Liver (tissue), 9 donors: ENCODE data around the gene ZNF555. TPM values are rescaled to one million over a fixed set of nuclear protein-coding genes. Genes with fewer than 3 reads are reported as not detected.

Experiments
- DNase-seq: peaks from one replicate; pipeline ENCODE4 v3.0.0-alpha.2; 2017; ENCODE audit warnings: low spot score
- H3K27ac ChIP-seq, 2 donors: one replicate each; pipeline ENCODE4 v1.7.0; 2013; ENCODE audit warnings: inconsistent platforms in 2 of 2, low read length in 2 of 2, control low read depth in 1 of 2, low read depth in 1 of 2, mild to moderate bottlenecking in 1 of 2
- H3K27me3 ChIP-seq, 4 donors: one replicate each; pipeline versions ENCODE4 v1.6.1 to v1.7.0; 2013; ENCODE audit warnings: low read length in 3 of 4, inconsistent platforms in 1 of 4, mild to moderate bottlenecking in 1 of 4, moderate library complexity in 1 of 4; ENCODE audit not compliant: control insufficient read depth in 4 of 4, insufficient read depth in 4 of 4
- H3K36me3 ChIP-seq, 4 donors: one replicate each; pipeline versions ENCODE4 v1.6.1 to v1.7.0; 2013; ENCODE audit warnings: low read length in 3 of 4, mild to moderate bottlenecking in 3 of 4, low read depth in 1 of 4, moderate library complexity in 1 of 4; ENCODE audit not compliant: control insufficient read depth in 4 of 4, insufficient read depth in 3 of 4
- H3K4me1 ChIP-seq, 4 donors: one replicate each; pipeline versions ENCODE4 v1.6.1 to v1.7.0; 2013; ENCODE audit warnings: low read length in 3 of 4, mild to moderate bottlenecking in 3 of 4, moderate library complexity in 1 of 4; ENCODE audit not compliant: control insufficient read depth in 4 of 4, insufficient read depth in 4 of 4
- H3K4me3 ChIP-seq, 3 donors: one replicate each; pipeline versions ENCODE4 v1.6.1 to v1.7.0; 2013; ENCODE audit warnings: low read length in 3 of 3, control low read depth in 1 of 3, low read depth in 1 of 3, mild to moderate bottlenecking in 1 of 3
- H3K9ac ChIP-seq, 2 donors: one replicate each; pipeline ENCODE4 v1.7.0; 2013; ENCODE audit warnings: low read length in 2 of 2, mild to moderate bottlenecking in 2 of 2, moderate library complexity in 2 of 2, control low read depth in 1 of 2, low read depth in 1 of 2
- H3K9me3 ChIP-seq, 4 donors: one replicate each; pipeline versions ENCODE4 v1.6.1 to v1.7.0; 2013; ENCODE audit warnings: low read length in 3 of 4; ENCODE audit not compliant: control insufficient read depth in 4 of 4
- EGR1 ChIP-seq, 2 donors: IDR thresholded peaks; 2 replicates each; pipeline ENCODE4 v1.6.1; 2016 to 2018; ENCODE audit warnings: antibody characterized with exemption in 2 of 2, low read depth in 2 of 2
- FOXA1 ChIP-seq: IDR thresholded peaks from 2 replicates; pipeline ENCODE4 v1.6.1; 2016; ENCODE audit warnings: antibody characterized with exemption
- FOXA2 ChIP-seq: IDR thresholded peaks from 2 replicates; pipeline ENCODE4 v1.6.1; 2016; ENCODE audit warnings: antibody characterized with exemption
- GABPA ChIP-seq, 2 donors: IDR thresholded peaks in 1 of 2; conservative IDR thresholded peaks in 1 of 2; 2 replicates each; pipeline ENCODE4 v1.6.1; 2016; ENCODE audit warnings: antibody characterized with exemption in 2 of 2, mild to moderate bottlenecking in 1 of 2, moderate library complexity in 1 of 2
- HNF4A ChIP-seq, 2 donors: conservative IDR thresholded peaks; 2 replicates each; pipeline ENCODE4 v1.6.1; 2016; ENCODE audit warnings: antibody characterized with exemption in 2 of 2, mild to moderate bottlenecking in 2 of 2
- HNF4G ChIP-seq: IDR thresholded peaks from 2 replicates; pipeline ENCODE4 v1.6.1; 2016; ENCODE audit warnings: antibody characterized with exemption
- JUND ChIP-seq, 2 donors: IDR thresholded peaks; 2 replicates each; pipeline ENCODE4 v1.6.1; 2016; ENCODE audit warnings: antibody characterized with exemption in 2 of 2
- NR2F2 ChIP-seq: IDR thresholded peaks from 2 replicates; pipeline ENCODE4 v1.6.1; 2016; ENCODE audit warnings: antibody characterized with exemption
- RXRA ChIP-seq, 2 donors: IDR thresholded peaks; 2 replicates each; pipeline ENCODE4 v1.6.1; 2017 to 2018; ENCODE audit warnings: antibody characterized with exemption in 2 of 2, mild to moderate bottlenecking in 1 of 2
- SP1 ChIP-seq: IDR thresholded peaks from 2 replicates; pipeline ENCODE4 v1.6.1; 2018; ENCODE audit warnings: antibody characterized with exemption, mild to moderate bottlenecking
- TAF1 ChIP-seq: conservative IDR thresholded peaks from 2 replicates; pipeline ENCODE4 v1.6.1; 2016; ENCODE audit warnings: antibody characterized with exemption, mild to moderate bottlenecking
- YY1 ChIP-seq: IDR thresholded peaks from 2 replicates; pipeline ENCODE4 v1.6.1; 2016; ENCODE audit warnings: antibody characterized with exemption, mild to moderate bottlenecking
- WGBS: extraction: QIAGEN DNeasy Blood & Tissue Kit; methylation state at CpG from one replicate; pipeline ENCODE4 v1.1.7; 2013; 5-methylcytosine and 5-hydroxymethylcytosine counted together
- polyA plus RNA-seq, 2 donors: library from polyadenylated mRNA; stranded (reverse) in 1 of 2; unstranded in 1 of 2; fragments of 200-250 nt in 1 of 2; fragments of >200 nt in 1 of 2; fragmentation: Nextera tagmentation in 1 of 2; extraction: Ambion mirVana in 1 of 2; gene quantifications; one replicate each; pipeline versions ENCODE4 v1.2.1 to v1.2.3, GENCODE V29; 2013 to 2015
- total RNA-seq, 2 donors: library from RNA; depleted of rRNA; stranded (reverse); fragments of >200 nt; gene quantifications; one replicate each; pipeline ENCODE4 v1.2.3, GENCODE V29; 2014
- TF ChIP-seq, protein P1 (sequence below): fragments of 150-350 bp; IDR thresholded peaks from 2 replicates; pipeline ENCODE4 v1.5.1; 2017; ENCODE audit warnings: improper control_type of control experiment, low read depth, low read length; ENCODE audit not compliant: missing input control
- TF ChIP-seq, protein P2 (sequence below): IDR thresholded peaks from 2 replicates; pipeline ENCODE4 v1.6.1; 2016; ENCODE audit warnings: antibody characterized with exemption, mild to moderate bottlenecking
- TF ChIP-seq, protein P3 (sequence below): IDR thresholded peaks from 2 replicates; pipeline ENCODE4 v1.6.1; 2016; ENCODE audit warnings: antibody characterized with exemption
- TF ChIP-seq, protein P4 (sequence below): IDR thresholded peaks from 2 replicates; pipeline ENCODE4 v1.6.1; 2016; ENCODE audit warnings: antibody characterized with exemption
- TF ChIP-seq, protein P5 (sequence below): IDR thresholded peaks from 2 replicates; pipeline ENCODE4 v1.6.1; 2016; ENCODE audit warnings: antibody characterized with exemption
- donor health status: healthy.
- donor health status: healthy.
- donor health status: healthy.
- donor health status: healthy.
- donor health status: healthy.

The ZNF555 gene
- total and polyA plus RNA-seq, 4 donors, result 1.3 to 2.8 (median 2.2) TPM

DNA sequence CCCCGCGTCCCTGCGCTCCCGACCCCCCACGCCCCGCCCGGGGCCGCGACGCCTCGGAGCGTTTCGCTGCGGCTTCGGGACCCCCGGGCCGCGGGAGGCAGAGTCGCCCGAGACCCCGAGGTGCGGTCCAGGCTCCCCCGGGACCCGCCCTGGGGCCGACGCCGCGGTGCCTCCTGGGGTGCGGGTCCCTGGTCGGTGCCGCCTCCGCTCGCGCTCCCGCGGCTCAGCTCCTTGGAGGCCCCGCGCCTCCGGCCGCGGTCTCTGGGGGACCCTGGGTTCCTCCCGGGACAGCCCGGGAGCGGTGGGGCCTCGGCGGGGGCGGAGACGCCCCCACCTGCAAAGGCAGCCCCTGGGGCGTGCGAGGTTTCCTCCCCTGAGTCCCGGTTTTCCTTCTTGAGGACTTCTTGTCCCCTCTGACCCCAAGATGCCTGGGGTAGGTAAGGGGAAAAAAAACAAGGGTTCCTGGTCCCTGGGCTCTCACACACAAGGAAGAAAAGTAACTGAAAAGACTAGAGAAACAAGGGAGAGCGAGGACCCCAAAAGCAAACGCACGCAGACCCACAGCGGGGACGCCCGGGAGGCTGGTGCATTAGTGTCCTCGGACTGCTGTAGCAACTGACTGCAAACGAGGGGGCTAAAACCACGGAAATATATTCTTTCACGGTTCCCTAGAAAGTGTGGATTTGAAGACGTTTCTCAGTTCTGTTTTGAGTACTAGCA lies 740 bp downstream of the ZNF555 start:
- Histone ChIP-seq H3K27me3 (no peaks in the 10 kb centered on the region), H3K9me3 (peaks cover 4 to 13% (median 9%) of the 10 kb centered on the region in 4 donors), H3K27ac (no peak overlapping the region), H3K4me3 (peak overlapping the region; percentile 74 to 97 (median 82)), H3K9ac (no peak overlapping the region), H3K4me1 (peaks cover 0 to 6% (median 3%) of the 10 kb centered on the region in 4 donors), H3K36me3 (peaks cover under 1 to 6% (median 3%) of the 10 kb centered on the region in 4 donors)
- DNase-seq, result no peak
- TF ChIP-seq HNF4G, result no peak
- TF ChIP-seq EGR1 (IDR thresholded peaks at IDR 0.05; ENCODE audit: low read depth in 2 of 2), result no peak
- TF ChIP-seq, protein P1, sequence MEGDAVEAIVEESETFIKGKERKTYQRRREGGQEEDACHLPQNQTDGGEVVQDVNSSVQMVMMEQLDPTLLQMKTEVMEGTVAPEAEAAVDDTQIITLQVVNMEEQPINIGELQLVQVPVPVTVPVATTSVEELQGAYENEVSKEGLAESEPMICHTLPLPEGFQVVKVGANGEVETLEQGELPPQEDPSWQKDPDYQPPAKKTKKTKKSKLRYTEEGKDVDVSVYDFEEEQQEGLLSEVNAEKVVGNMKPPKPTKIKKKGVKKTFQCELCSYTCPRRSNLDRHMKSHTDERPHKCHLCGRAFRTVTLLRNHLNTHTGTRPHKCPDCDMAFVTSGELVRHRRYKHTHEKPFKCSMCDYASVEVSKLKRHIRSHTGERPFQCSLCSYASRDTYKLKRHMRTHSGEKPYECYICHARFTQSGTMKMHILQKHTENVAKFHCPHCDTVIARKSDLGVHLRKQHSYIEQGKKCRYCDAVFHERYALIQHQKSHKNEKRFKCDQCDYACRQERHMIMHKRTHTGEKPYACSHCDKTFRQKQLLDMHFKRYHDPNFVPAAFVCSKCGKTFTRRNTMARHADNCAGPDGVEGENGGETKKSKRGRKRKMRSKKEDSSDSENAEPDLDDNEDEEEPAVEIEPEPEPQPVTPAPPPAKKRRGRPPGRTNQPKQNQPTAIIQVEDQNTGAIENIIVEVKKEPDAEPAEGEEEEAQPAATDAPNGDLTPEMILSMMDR, result no peak
- TF ChIP-seq, protein P2, sequence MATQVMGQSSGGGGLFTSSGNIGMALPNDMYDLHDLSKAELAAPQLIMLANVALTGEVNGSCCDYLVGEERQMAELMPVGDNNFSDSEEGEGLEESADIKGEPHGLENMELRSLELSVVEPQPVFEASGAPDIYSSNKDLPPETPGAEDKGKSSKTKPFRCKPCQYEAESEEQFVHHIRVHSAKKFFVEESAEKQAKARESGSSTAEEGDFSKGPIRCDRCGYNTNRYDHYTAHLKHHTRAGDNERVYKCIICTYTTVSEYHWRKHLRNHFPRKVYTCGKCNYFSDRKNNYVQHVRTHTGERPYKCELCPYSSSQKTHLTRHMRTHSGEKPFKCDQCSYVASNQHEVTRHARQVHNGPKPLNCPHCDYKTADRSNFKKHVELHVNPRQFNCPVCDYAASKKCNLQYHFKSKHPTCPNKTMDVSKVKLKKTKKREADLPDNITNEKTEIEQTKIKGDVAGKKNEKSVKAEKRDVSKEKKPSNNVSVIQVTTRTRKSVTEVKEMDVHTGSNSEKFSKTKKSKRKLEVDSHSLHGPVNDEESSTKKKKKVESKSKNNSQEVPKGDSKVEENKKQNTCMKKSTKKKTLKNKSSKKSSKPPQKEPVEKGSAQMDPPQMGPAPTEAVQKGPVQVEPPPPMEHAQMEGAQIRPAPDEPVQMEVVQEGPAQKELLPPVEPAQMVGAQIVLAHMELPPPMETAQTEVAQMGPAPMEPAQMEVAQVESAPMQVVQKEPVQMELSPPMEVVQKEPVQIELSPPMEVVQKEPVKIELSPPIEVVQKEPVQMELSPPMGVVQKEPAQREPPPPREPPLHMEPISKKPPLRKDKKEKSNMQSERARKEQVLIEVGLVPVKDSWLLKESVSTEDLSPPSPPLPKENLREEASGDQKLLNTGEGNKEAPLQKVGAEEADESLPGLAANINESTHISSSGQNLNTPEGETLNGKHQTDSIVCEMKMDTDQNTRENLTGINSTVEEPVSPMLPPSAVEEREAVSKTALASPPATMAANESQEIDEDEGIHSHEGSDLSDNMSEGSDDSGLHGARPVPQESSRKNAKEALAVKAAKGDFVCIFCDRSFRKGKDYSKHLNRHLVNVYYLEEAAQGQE, result no peak
- no peak for TF ChIP-seq YY1
- TF ChIP-seq NR2F2, result no peak
- TF ChIP-seq HNF4A (conservative IDR thresholded peaks at IDR 0.05), result no peak
- no peak for TF ChIP-seq JUND (IDR thresholded peaks at IDR 0.05)
- TF ChIP-seq, protein P3, sequence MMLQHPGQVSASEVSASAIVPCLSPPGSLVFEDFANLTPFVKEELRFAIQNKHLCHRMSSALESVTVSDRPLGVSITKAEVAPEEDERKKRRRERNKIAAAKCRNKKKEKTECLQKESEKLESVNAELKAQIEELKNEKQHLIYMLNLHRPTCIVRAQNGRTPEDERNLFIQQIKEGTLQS, result no peak
- TF ChIP-seq FOXA2, result no peak
- TF ChIP-seq, protein P4, sequence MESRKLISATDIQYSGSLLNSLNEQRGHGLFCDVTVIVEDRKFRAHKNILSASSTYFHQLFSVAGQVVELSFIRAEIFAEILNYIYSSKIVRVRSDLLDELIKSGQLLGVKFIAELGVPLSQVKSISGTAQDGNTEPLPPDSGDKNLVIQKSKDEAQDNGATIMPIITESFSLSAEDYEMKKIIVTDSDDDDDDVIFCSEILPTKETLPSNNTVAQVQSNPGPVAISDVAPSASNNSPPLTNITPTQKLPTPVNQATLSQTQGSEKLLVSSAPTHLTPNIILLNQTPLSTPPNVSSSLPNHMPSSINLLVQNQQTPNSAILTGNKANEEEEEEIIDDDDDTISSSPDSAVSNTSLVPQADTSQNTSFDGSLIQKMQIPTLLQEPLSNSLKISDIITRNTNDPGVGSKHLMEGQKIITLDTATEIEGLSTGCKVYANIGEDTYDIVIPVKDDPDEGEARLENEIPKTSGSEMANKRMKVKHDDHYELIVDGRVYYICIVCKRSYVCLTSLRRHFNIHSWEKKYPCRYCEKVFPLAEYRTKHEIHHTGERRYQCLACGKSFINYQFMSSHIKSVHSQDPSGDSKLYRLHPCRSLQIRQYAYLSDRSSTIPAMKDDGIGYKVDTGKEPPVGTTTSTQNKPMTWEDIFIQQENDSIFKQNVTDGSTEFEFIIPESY, result no peak
- no peak for TF ChIP-seq SP1
- TF ChIP-seq TAF1, result no peak
- TF ChIP-seq, protein P5, sequence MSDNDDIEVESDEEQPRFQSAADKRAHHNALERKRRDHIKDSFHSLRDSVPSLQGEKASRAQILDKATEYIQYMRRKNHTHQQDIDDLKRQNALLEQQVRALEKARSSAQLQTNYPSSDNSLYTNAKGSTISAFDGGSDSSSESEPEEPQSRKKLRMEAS, result no peak
- TF ChIP-seq FOXA1, result no peak
- no peak for TF ChIP-seq GABPA (IDR thresholded peaks at IDR 0.05 in 1 of 2, conservative IDR thresholded peaks at IDR 0.05 in 1 of 2)
- TF ChIP-seq RXRA (IDR thresholded peaks at IDR 0.05), result no peak
- WGBS, result 6% methylated on average over 62 of the region's 62 CpGs
